Kidney (tissue), 14 donors: ENCODE measurements around the gene ERGIC1. TPM values are rescaled to one million over a fixed set of nuclear protein-coding genes. Genes with fewer than 3 reads are reported as not detected.

Experiments
- DNase-seq, 5 donors: peaks; one replicate each; pipeline ENCODE4 v3.0.0-alpha.2; 2013 to 2020
- FAIRE-seq: peaks from 2 replicates; lab custom pipeline; 2012; peaks lifted over from hg19 to GRCh38; lab: Jason Lieb, UNC
- H3K27ac ChIP-seq, 2 donors: one replicate each; pipeline ENCODE4 v1.7.0; 2013; ENCODE audit warnings: low read depth in 2 of 2, low read length in 2 of 2, inconsistent platforms in 1 of 2
- H3K27me3 ChIP-seq: one replicate; pipeline ENCODE4 v1.7.1; 2013; ENCODE audit warnings: low read length, inconsistent platforms; ENCODE audit not compliant: control insufficient read depth, insufficient read depth
- H3K36me3 ChIP-seq, 3 donors: one replicate each; pipeline versions ENCODE4 v1.7.0 to v1.7.1; 2013; ENCODE audit warnings: low read length in 3 of 3, control low read depth in 1 of 3, inconsistent platforms in 1 of 3; ENCODE audit not compliant: insufficient read depth in 3 of 3, control insufficient read depth in 2 of 3
- H3K4me1 ChIP-seq, 3 donors: one replicate each; pipeline versions ENCODE4 v1.7.0 to v1.7.1; 2013; ENCODE audit warnings: low read length in 3 of 3, inconsistent platforms in 1 of 3, low read depth in 1 of 3; ENCODE audit not compliant: control insufficient read depth in 2 of 3, insufficient read depth in 2 of 3
- H3K4me3 ChIP-seq, 3 donors: one replicate each; pipeline versions ENCODE4 v1.7.0 to v1.8.1; 2013; ENCODE audit warnings: low read length in 3 of 3, control low read depth in 1 of 3, inconsistent platforms in 1 of 3
- H3K9ac ChIP-seq, 3 donors: one replicate each; pipeline versions ENCODE4 v1.7.0 to v1.7.1; 2013; ENCODE audit warnings: low read length in 3 of 3, control low read depth in 1 of 3, inconsistent platforms in 1 of 3
- H3K9me3 ChIP-seq, 3 donors: one replicate each; pipeline versions ENCODE4 v1.7.0 to v1.7.1; 2013; ENCODE audit warnings: low read length in 3 of 3, control low read depth in 1 of 3, inconsistent platforms in 1 of 3; ENCODE audit not compliant: control insufficient read depth in 2 of 3, insufficient read depth in 1 of 3
- CTCF ChIP-seq: IDR thresholded peaks from 3 replicates; pipeline ENCODE4 v1.5.1; 2012; ENCODE audit warnings: mild to moderate bottlenecking, moderate library complexity, borderline replicate concordance; ENCODE audit not compliant: insufficient read depth; ENCODE audit errors: extremely low read depth
- intact Hi-C: fragments of 100-400 bp; cut with DNase I; formaldehyde crosslinking; loops from one replicate; pipeline ENCODE4 v1.11.1; 2022
- polyA plus RNA-seq: library from polyadenylated mRNA; stranded (reverse); fragments of 350-450 nt; fragmentation: Illumina TruSeq; extraction: RNeasy Lipid Tissue Mini Kit (QIAGEN cat#74804); gene quantifications from one replicate; pipeline ENCODE4 v1.2.3, GENCODE V29; 2014; ENCODE audit warnings: low read depth, low replicate concordance; ENCODE audit not compliant: insufficient read depth
- total RNA-seq: library from RNA; stranded (reverse); fragmentation: NEBNext Ultra II Directional; extraction: Animal tissue kit (Norgen Biotek cat#: 25700); gene quantifications from one replicate; pipeline ENCODE4 v1.2.1, GENCODE V29; 2021
- donor health status: control.
- donor health status: control.
- donor health status: control.
- donor health status: control.
- donor health status: control.
- donor health status: DM: yes; HTN: yes; CAD: no.
- donor health status: Normal renal cell carcinoma (clear cell type).

The ERGIC1 gene
- total and polyA plus RNA-seq, 2 donors from 2014 or later, result 88.0 to 183 TPM

- Histone ChIP-seq H3K4me3 (no peak overlapping the region), H3K4me1 (peaks cover 0 to 38% (median 32%) of the 10 kb centered on the region in 3 donors), H3K36me3 (no peaks in the 10 kb centered on the region), H3K9ac (peak overlapping the region in 1 of 3 donors; percentile 10), H3K27me3 (no peaks in the 10 kb centered on the region), H3K27ac (peak overlapping the region; percentile 76 to 83), H3K9me3 (no peaks in the 10 kb centered on the region)
- no peak for TF ChIP-seq CTCF
- no peak for FAIRE-seq
- no peak for DNase-seq
- intact Hi-C loops, result no loop called here
Observed at GRCh38 chr5:172838151-172838875, 4.3 kb downstream of the ERGIC1 start.

- DNase-seq (peak in 3 of 5 donors; percentile 39 to 84 (median 65)), FAIRE-seq (no peak)
- no peak for TF ChIP-seq CTCF
- H3K4me1 ChIP-seq, result peaks cover 0 to 36% (median 32%) of the 10 kb centered on the region in 3 donors
- no peaks in the 10 kb centered on the region for H3K36me3 ChIP-seq
- no peak overlapping the region for H3K4me3 ChIP-seq
- H3K27ac ChIP-seq, result no peak overlapping the region
- no peaks in the 10 kb centered on the region for H3K27me3 ChIP-seq
- intact Hi-C loops, result no loop called here
- H3K9ac ChIP-seq, result no peak overlapping the region
- no peaks in the 10 kb centered on the region for H3K9me3 ChIP-seq
Observed at GRCh38 chr5:172839669-172840431, 5.8 kb downstream of the ERGIC1 start.

- no peak for FAIRE-seq
- Histone ChIP-seq H3K4me1 (peaks cover 0 to 30% (median 27%) of the 10 kb centered on the region in 3 donors), H3K27ac (peak overlapping the region in 1 of 2 donors; percentile 0)
Observed at GRCh38 chr5:172840432-172841154, 6.5 kb downstream of the ERGIC1 start.

More at GRCh38 chr5:172840432-172841154, 6.5 kb downstream of the ERGIC1 start:
- TF ChIP-seq CTCF, result no peak
- Histone ChIP-seq H3K4me3 (no peak overlapping the region), H3K9ac (no peak overlapping the region), H3K36me3 (no peaks in the 10 kb centered on the region), H3K9me3 (no peaks in the 10 kb centered on the region), H3K27me3 (no peaks in the 10 kb centered on the region)
- intact Hi-C loops, result no loop called here
- DNase-seq, result no peak
